IMR-90 (cell line): ENCODE results near the gene ZNF232. TPM values are rescaled to one million over a fixed set of nuclear protein-coding genes. Genes with fewer than 3 reads are reported as not detected.
"Not testable (repeated sequence)": the region's sequence is repeated elsewhere in the genome, so short reads cannot be mapped to it uniquely, and the experiment has no call there.

Experiments used
- ATAC-seq: fragments of 200-7000 bp; cut with Tn5 transposase; 2 replicates; pipeline ENCODE4 v1.9.1; 2020; ENCODE audit warnings: low read depth, mild to moderate bottlenecking, moderate library complexity
- BruUV-seq: library from RNA; stranded (reverse); fragments of 400-500 nt; replicated peaks from 2 replicates; lab custom pipeline; 2021; lab: Mats Ljungman, UMichigan
- CTCF ChIA-PET: fragments of 300-600 bp; formaldehyde crosslinking; extraction: SDS; loops from one replicate; lab custom pipeline; 2021; ENCODE audit warnings: antibody characterized with exemption; lab: Yijun Ruan, JAX
- POLR2A ChIA-PET: fragments of 300-600 bp; sonication (Branson Sonifier 250); formaldehyde crosslinking; loops from one replicate; lab custom pipeline; 2022; ENCODE audit warnings: antibody characterized with exemption; ENCODE audit not compliant: unreplicated experiment; lab: Charles Lee
- DNase-seq: peaks from one replicate; pipeline ENCODE4 v3.0.0; 2013
- H2AFZ ChIP-seq: replicated peaks from 2 replicates; pipeline ENCODE3; 2013; ENCODE audit warnings: low read length, mild to moderate bottlenecking; ENCODE audit not compliant: poor library complexity
- H2AK5ac ChIP-seq: 2 replicates; pipeline ENCODE4 v1.6.1; 2013; ENCODE audit warnings: low read depth, low read length, inconsistent platforms
- H2AK9ac ChIP-seq: replicated peaks from 2 replicates; pipeline ENCODE3; 2013; ENCODE audit warnings: mild to moderate bottlenecking, low read depth, low read length, moderate library complexity; ENCODE audit not compliant: poor library complexity
- H2BK120ac ChIP-seq: 2 replicates; pipeline ENCODE4 v1.6.1; 2013; ENCODE audit warnings: low read depth, low read length, inconsistent platforms
- H2BK15ac ChIP-seq: 3 replicates; pipeline ENCODE4 v1.6.1; 2013; ENCODE audit warnings: low read depth, low read length, inconsistent platforms
- H2BK20ac ChIP-seq: 2 replicates; pipeline ENCODE4 v1.6.1; 2013; ENCODE audit warnings: low read depth, mild to moderate bottlenecking, inconsistent platforms, low read length, moderate library complexity
- H2BK5ac ChIP-seq: 2 replicates; pipeline ENCODE4 v1.6.1; 2013; ENCODE audit warnings: mild to moderate bottlenecking, low read depth, low read length, inconsistent platforms; ENCODE audit not compliant: poor library complexity, severe bottlenecking
- H3K14ac ChIP-seq: replicated peaks from 2 replicates; pipeline ENCODE4 v1.6.1; 2013; ENCODE audit warnings: low read depth, low read length, inconsistent platforms
- H3K18ac ChIP-seq: 2 replicates; pipeline ENCODE4 v1.6.1; 2013; ENCODE audit warnings: low read depth, low read length, control low read depth
- H3K23ac ChIP-seq: 2 replicates; pipeline ENCODE4 v1.6.1; 2013; ENCODE audit warnings: low read depth, low read length, inconsistent platforms
- H3K27ac ChIP-seq: 2 replicates; pipeline ENCODE4 v1.5.1; 2013; ENCODE audit warnings: mild to moderate bottlenecking, control low read depth, low read length; ENCODE audit not compliant: insufficient read depth
- H3K27me3 ChIP-seq: 2 replicates; pipeline ENCODE4 v1.6.1; 2013; ENCODE audit warnings: low read length; ENCODE audit not compliant: control insufficient read depth, insufficient read depth
- H3K36me3 ChIP-seq: 2 replicates; pipeline ENCODE4 v1.6.1; 2013; ENCODE audit warnings: low read length, mixed read lengths; ENCODE audit not compliant: control insufficient read depth, insufficient read depth
- H3K4ac ChIP-seq: 2 replicates; pipeline ENCODE4 v1.6.1; 2013; ENCODE audit warnings: low read depth, low read length, inconsistent platforms
- H3K4me1 ChIP-seq: 2 replicates; pipeline ENCODE4 v1.6.1; 2013; ENCODE audit warnings: low read length, mixed read lengths; ENCODE audit not compliant: control insufficient read depth, insufficient read depth
- H3K4me2 ChIP-seq: 2 replicates; pipeline ENCODE4 v1.6.1; 2013; ENCODE audit warnings: low read depth, mild to moderate bottlenecking, control low read depth, low read length, moderate library complexity
- H3K4me3 ChIP-seq: 2 replicates; pipeline ENCODE4 v1.5.1; 2013; ENCODE audit warnings: low read depth, mild to moderate bottlenecking, control low read depth, low read length, moderate library complexity; ENCODE audit not compliant: insufficient read depth
- H3K56ac ChIP-seq: 2 replicates; pipeline ENCODE4 v1.6.1; 2013; ENCODE audit warnings: low read length, inconsistent platforms; ENCODE audit not compliant: insufficient read depth; ENCODE audit errors: extremely low read depth
- H3K79me1 ChIP-seq, 2 experiments: 2 replicates each; pipeline ENCODE4 v1.6.1; 2013; ENCODE audit warnings: low read length in 2 of 2, inconsistent platforms in 1 of 2, low read depth in 1 of 2
- H3K9ac ChIP-seq: 2 replicates; pipeline ENCODE4 v1.6.1; 2013; ENCODE audit warnings: low read depth, low read length, control low read depth
- H3K9me1 ChIP-seq: 2 replicates; pipeline ENCODE4 v1.6.1; 2013; ENCODE audit warnings: low read length, inconsistent platforms; ENCODE audit not compliant: insufficient read depth
- H3K9me3 ChIP-seq: 2 replicates; pipeline ENCODE4 v1.6.1; 2013; ENCODE audit warnings: low read length; ENCODE audit not compliant: control insufficient read depth, insufficient read depth
- H4K20me1 ChIP-seq: 2 replicates; pipeline ENCODE4 v1.6.1; 2013; ENCODE audit warnings: low read length, inconsistent platforms; ENCODE audit not compliant: insufficient read depth
- H4K5ac ChIP-seq: 2 replicates; pipeline ENCODE4 v1.6.1; 2013; ENCODE audit warnings: mild to moderate bottlenecking, low read depth, low read length, control low read depth
- H4K8ac ChIP-seq, 2 experiments: 2 replicates each; pipeline ENCODE4 v1.6.1; 2013; ENCODE audit warnings: low read depth in 2 of 2, low read length in 2 of 2, control low read depth in 1 of 2, inconsistent platforms in 1 of 2
- H4K91ac ChIP-seq: 2 replicates; pipeline ENCODE4 v1.6.1; 2013; ENCODE audit warnings: low read depth, low read length, inconsistent platforms; ENCODE audit not compliant: insufficient read depth
- FOS ChIP-seq: fragments of 150-350 bp; IDR thresholded peaks from 2 replicates; pipeline ENCODE4 v1.6.1; 2016; ENCODE audit warnings: low read depth, low read length
- MXI1 ChIP-seq: IDR thresholded peaks from 2 replicates; pipeline ENCODE4 v1.6.1; 2012; ENCODE audit warnings: low read depth, mild to moderate bottlenecking, low read length, moderate library complexity, borderline replicate concordance
- SMC3 ChIP-seq: fragments of 150-350 bp; IDR thresholded peaks from 2 replicates; pipeline ENCODE4 v1.6.1; 2016; ENCODE audit warnings: low read depth, mild to moderate bottlenecking, antibody characterized with exemption, low read length, moderate library complexity
- USF2 ChIP-seq: fragments of 150-350 bp; IDR thresholded peaks from 2 replicates; pipeline ENCODE4 v1.6.1; 2017; ENCODE audit warnings: mild to moderate bottlenecking, antibody characterized with exemption, low read length, low read depth
- WGBS, 2 experiments: methylation state at CpG; one replicate each; pipeline versions ENCODE4 v1.1.5 to v1.1.7; 2013; ENCODE audit warnings: missing lambda C conversion rate in 2 of 2; ENCODE audit not compliant: insufficient read length in 1 of 2; ENCODE audit errors: extremely low coverage in 2 of 2; 5-methylcytosine and 5-hydroxymethylcytosine counted together
- dilution Hi-C: fragments of 300-500 bp; cut with HindIII; formaldehyde crosslinking; loops from one replicate; pipeline ENCODE4 v1.14.3; 2018; ENCODE audit warnings: low sequenced_read_pairs; ENCODE audit not compliant: unreplicated experiment
- in situ Hi-C: fragments of 300-500 bp; cut with MboI; formaldehyde crosslinking; loops from 3 replicates; pipeline ENCODE4 v1.14.3; 2019; ENCODE audit warnings: low sequenced_read_pairs, inconsistent platforms, mixed read lengths
- intact Hi-C: fragments of 100-400 bp; cut with micrococcal nuclease; formaldehyde crosslinking; loops from 2 replicates; pipeline ENCODE4 v1.10.0; 2022
- polyA plus RNA-seq, 3 experiments: library from polyadenylated mRNA; depleted of rRNA; stranded (reverse); fragments of >200 nt; gene quantifications; 2 replicates each; pipeline ENCODE4 v1.2.3, GENCODE V29; 2012; ENCODE audit warnings: low replicate concordance in 1 of 3
- total RNA-seq: library from RNA; depleted of rRNA; stranded (reverse); fragments of >200 nt; gene quantifications from 2 replicates; pipeline ENCODE4 v1.2.3, GENCODE V29; 2012
- TF ChIP-seq, protein P1 (sequence below): fragments of 150-350 bp; IDR thresholded peaks from 2 replicates; pipeline ENCODE4 v1.6.1; 2016; ENCODE audit warnings: low read depth, mild to moderate bottlenecking, low read length, moderate library complexity, borderline replicate concordance

Gene ZNF232
- total and polyA plus RNA-seq, 2 of the 4 experiments (the other 2 are of a cell fraction) = 3.2 to 6.5 TPM

- no peak overlapping the region for H3K56ac ChIP-seq
- H2AK9ac ChIP-seq = no peak overlapping the region
- H2BK20ac ChIP-seq = no peak overlapping the region
- POLR2A ChIA-PET = no interaction called here
- 45% methylated on average over 4 of the region's 8 CpGs; no CpG with 5 or more reads in 1 of the 2 experiments for WGBS, 2 experiments
- no peak overlapping the region for H4K91ac ChIP-seq
- CTCF ChIA-PET = no interaction called here
- H3K9me3 ChIP-seq = no peaks in the 10 kb centered on the region
- no peak overlapping the region for H2BK5ac ChIP-seq
- H3K79me1 ChIP-seq = no peaks in the 10 kb centered on the region
- TF ChIP-seq FOS (no peak), USF2 (no peak), MXI1 (no peak), SMC3 (no peak)
- TF ChIP-seq, protein P1, sequence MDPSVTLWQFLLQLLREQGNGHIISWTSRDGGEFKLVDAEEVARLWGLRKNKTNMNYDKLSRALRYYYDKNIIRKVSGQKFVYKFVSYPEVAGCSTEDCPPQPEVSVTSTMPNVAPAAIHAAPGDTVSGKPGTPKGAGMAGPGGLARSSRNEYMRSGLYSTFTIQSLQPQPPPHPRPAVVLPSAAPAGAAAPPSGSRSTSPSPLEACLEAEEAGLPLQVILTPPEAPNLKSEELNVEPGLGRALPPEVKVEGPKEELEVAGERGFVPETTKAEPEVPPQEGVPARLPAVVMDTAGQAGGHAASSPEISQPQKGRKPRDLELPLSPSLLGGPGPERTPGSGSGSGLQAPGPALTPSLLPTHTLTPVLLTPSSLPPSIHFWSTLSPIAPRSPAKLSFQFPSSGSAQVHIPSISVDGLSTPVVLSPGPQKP = no peak
- no peak overlapping the region for H3K9ac ChIP-seq
- no peak overlapping the region for H3K14ac ChIP-seq
- no peaks in the 10 kb centered on the region for H4K20me1 ChIP-seq
- no peak overlapping the region for H3K4ac ChIP-seq
- H3K4me1 ChIP-seq = no peaks in the 10 kb centered on the region
- BruUV-seq = no TSS peak
- no peak overlapping the region for H3K4me3 ChIP-seq
- H2AFZ ChIP-seq = no peak overlapping the region
- no peaks in the 10 kb centered on the region for H3K36me3 ChIP-seq
- H3K18ac ChIP-seq = no peak overlapping the region
- H3K23ac ChIP-seq = no peak overlapping the region
- no peak for DNase-seq
- H2BK120ac ChIP-seq = no peak overlapping the region
- H3K27ac ChIP-seq = no peak overlapping the region
- no peak overlapping the region for H2BK15ac ChIP-seq
- no peak overlapping the region for H4K5ac ChIP-seq
- no peak overlapping the region for H3K4me2 ChIP-seq
- no peak for ATAC-seq
- dilution Hi-C loops = no loop called here
- no peaks in the 10 kb centered on the region for H3K9me1 ChIP-seq
- no peak overlapping the region for H2AK5ac ChIP-seq
- intact Hi-C loops = no loop called here
- in situ Hi-C loops = no loop called here
- no peak overlapping the region for H4K8ac ChIP-seq
- H3K27me3 ChIP-seq = peaks cover 13% of the 10 kb centered on the region
Observed at GRCh38 chr17:5133311-5133710, 21.6 kb upstream of the ZNF232 start.

DNA sequence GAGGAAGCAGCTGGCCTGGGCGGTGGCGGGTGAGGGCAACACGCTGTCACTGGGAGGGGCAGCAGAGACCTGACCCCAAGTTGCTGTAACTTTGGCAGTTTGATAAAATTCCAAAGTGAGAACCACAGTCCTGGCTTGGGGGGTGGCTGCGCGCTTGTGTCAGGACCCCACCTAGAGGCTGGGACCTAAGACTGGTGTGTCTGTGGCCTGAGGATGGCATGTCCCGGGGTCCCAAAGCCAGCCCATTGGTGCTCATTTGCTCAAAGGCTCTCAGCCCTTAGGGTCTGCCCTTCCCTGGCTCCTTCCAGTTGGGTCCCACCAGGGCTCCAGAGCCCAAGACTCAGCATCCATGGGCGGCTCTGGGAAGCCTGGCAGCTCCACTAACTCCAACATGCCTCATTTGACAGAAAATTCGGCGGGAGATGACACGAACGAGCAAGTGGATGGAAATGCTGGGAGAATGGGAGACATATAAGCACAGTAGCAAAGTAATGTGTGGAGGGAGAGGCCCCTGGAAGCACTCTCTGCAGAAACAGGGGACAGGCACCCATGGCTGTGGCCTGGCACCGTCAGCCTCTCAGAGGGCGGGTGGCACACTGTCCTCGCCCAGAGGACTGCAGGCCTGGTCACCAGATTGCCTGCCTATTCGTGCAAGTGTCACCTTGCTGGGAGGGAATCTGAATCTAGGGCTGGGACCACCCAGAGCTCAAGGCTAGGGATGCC lies 21.0 kb upstream of the ZNF232 start:
- WGBS, 2 experiments = 86% methylated on average over 5 of the region's 15 CpGs; no CpG with 5 or more reads in 1 of the 2 experiments
- H3K9me1 ChIP-seq, BruUV-seq, H4K5ac ChIP-seq, H2BK15ac ChIP-seq, H3K23ac ChIP-seq, H2AK5ac ChIP-seq, DNase-seq, H3K14ac ChIP-seq, H3K56ac ChIP-seq, H4K8ac ChIP-seq, H3K79me1 ChIP-seq, in situ Hi-C loops, dilution Hi-C loops, H3K4ac ChIP-seq, H2BK120ac ChIP-seq, H2BK20ac ChIP-seq, H2AFZ ChIP-seq, POLR2A ChIA-PET, H4K20me1 ChIP-seq, H3K4me3 ChIP-seq, H3K4me2 ChIP-seq, H3K9ac ChIP-seq, H4K91ac ChIP-seq, H3K4me1 ChIP-seq, ATAC-seq, CTCF ChIA-PET, H2BK5ac ChIP-seq, H3K18ac ChIP-seq, H3K27ac ChIP-seq, H3K9me3 ChIP-seq, H2AK9ac ChIP-seq, H3K36me3 ChIP-seq, intact Hi-C loops: not testable (repeated sequence)
- H3K27me3 ChIP-seq = peaks cover 13% of the 10 kb centered on the region
